HG03457 (cell line): Measurements from ENCODE around the gene HES4.
"Not testable (repeated sequence)": the region's sequence is repeated elsewhere in the genome, so short reads cannot be mapped to it uniquely, and the experiment has no call there.

Experiments used
- ATAC-seq: cut with Tn5 transposase; IDR thresholded peaks from one replicate; pipeline ENCODE4 v1.9.1; 2021; ENCODE audit warnings: moderate number of reproducible peaks; ENCODE audit not compliant: unreplicated experiment

Gene HES4

DNA sequence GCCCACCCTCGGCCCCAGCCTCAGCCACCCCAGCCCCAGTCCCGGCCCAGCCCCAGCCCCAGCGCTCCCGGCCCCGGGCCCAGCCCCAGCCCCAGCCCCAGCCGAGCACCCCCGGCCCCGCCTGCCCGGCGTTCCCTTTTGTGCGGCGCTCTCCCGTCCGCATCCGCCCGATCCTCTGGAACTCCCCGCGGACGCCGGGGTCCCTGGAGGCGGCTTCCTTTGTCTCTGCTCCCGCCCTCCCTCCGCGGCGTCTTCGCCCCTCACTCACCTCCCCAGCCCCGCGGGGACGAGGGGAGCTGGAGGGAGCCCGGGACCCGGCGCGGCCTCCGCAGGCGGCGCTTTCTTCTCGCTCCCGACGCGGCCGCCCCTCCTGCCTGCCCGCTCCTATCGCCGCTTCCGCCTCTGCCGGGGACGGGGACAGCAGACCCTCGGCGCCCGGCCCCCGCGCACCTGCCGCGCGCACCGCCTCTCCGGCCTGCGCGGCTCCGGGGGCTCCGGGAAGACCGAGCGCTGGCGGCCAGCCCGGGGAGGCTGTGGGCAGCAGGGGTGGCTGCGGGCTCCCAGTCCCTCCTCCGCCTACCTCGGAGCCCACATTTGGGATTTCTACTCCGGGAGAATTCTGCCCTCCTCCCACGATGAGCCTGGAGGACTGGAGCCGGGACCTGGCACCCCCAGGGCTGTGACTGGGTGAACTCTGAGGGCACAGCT, 34.0 kb upstream of the HES4 start:
- ATAC-seq = no peak

DNA sequence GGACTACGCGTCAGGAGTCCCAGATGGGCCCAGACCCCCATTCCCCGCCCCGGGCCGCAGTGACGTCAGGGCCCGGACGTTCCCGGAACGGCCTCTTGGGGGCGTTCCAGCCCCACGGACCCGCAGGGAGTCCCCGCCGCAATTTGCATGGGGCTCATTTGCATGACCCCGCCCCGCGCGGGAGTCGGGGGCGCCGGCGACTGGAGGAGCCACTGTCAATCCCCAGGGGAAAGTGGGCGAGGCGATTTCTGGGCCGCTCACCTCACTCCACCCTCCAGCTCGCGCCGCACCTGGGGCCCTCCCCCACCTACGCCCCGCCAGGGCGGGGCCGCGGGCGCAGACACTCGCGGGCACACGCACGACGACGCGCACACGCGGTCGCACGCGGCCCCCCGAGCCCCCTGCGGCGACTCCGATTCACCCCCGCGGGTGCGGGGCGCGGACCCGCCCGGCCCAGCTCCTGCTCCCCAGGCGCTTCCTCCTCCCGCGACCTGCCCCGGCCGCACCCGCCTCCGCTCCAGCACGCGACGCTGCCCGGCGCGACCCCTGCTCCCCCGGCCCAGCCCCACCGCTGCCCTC, 33.2 kb upstream of the HES4 start:
- ATAC-seq = peak; percentile 61

DNA sequence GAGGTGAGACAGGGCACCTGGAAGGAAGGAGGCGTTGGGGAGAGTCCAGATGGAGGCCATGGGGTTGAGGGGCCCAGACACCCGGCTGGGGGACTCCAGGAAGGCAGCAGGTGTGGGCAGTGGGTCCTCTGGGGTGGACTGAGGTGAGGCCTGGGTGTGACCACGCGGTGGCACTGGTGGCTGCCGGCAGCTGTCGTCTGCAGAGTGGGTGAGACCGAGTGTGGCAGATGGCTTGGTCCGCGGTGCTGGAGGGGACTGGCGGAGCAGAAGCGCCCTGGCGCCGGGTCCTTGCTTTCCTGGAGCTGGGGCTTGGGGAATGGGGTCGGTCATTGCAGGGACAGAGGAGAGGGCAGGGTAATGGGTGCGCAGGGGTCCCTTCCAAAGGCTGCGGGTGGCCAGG, 32.5 kb upstream of the HES4 start:
- no peak for ATAC-seq

DNA sequence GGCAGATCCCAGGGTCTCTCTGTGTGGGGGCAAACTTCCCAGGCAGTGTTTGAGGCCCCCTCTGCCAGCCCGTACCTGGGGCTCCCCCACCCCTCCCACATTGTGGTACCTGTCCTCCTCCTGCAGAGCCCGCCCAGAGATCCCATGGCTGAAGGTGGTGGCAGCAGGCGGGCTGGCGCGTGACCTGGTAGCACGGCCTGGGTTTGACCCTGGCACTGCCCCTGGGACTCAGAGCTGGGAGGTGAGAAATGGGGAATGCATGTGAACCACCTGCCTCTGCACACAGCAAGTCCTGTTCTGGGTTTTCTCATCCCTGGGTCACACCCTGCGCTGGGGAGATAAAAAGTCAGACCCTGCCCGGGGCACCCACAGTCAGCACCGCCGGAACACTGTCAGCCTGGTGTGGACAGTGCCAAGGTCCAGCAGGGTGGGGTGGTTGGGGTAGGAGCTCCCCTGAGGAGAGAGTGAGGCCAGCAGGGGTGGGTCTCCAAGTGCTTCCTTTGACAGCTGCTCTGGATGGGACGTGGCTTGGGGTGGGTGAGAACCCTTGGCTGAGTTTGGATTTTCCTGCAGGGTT, 31.9 kb upstream of the HES4 start:
- no peak for ATAC-seq

DNA sequence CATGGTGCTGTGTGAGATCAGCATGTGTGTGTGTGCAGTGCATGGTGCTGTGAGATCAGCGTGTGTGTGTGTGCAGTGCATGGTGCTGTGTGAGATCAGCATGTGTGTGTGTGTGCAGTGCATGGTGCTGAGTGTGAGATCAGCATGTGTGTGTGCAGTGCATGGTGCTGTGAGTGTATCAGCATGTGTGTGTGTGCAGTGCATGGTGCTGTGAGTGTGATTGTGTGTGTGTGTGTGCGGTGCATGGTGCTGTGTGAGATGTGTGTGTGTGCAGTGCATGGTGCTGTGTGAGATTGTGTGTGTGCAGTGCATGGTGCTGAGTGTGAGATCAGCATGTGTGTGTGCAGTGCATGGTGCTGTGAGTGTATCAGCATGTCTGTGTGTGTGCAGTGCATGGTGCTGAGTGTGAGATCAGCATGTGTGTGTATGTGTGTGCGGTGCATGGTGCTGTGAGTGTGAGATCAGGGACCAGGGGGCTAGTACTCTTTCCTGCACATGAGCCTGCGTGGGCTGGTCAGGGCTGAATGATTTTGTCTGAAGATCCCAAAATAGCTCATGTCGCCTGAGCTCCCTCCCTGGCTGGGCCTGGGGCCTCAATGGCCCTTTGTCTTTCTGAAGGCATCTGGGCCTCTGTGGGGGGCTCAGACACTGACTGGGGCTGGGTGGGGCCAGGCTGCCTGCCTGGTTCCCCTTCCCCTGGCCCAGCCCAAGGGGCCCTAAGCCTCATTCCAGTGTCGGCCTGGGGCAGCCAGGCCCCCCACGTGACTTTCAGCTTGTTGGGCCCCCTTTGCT, 31.2 kb upstream of the HES4 start:
- not testable (repeated sequence) for ATAC-seq

DNA sequence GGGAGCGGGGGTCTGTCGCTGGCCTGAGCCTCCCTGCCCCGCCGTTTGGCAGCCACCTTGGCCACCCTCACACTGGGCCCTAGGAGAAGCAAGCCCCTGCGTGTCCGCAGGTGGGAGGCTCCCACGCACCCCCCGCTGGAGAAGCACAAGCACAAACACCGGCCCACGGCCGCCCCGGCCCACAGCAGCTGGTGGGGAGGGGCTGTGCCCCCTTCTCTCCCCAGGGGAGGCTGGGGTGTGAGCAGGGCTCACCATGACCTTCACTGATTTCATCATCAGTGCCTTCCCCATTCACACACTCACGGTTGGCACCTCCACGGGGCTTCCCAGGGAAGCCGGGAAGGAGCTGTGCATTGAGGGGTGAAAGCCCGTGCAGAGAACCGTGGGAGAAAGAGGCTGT, 27.9 kb upstream of the HES4 start:
- ATAC-seq = no peak

DNA sequence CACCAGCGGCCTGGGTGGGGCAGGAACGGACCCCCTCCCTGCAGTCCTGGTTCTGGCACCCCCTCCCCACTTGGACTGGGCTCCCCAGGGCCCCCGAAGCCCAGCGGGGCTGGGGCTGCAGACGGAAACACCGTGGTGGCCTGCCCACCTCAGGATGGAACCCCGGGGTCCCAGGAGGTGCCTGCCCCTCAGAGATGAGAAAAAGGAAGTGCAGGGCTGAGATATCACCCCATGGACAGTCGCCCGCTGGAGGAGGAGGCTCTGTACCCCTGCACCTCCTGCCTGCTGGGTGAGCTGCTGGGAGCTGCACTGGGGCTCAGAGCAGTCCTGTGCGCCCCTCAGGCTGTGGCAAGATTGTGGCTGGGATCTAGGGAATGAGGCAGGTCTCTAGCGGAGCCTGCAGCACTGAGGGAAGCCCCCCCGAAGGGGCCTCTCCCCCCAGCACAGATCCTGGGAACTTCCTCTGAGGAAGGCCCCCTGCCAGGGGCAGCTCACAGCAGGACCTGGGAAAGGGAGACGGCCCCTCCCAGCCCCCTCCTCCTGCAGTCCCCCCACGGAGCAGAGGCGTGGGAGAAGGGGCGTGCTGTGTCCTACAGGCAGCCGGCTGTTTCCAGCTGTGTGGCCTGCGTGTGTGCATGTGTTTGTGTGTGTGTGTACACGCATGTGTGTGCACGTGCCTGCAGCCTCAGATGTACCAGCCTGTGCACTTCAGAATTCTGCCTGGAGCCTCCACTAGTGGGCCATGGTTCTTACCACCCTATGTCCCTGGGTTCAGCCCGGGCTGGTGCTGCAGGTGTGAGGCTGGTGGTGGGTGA, 26.9 kb upstream of the HES4 start:
- ATAC-seq = no peak

DNA sequence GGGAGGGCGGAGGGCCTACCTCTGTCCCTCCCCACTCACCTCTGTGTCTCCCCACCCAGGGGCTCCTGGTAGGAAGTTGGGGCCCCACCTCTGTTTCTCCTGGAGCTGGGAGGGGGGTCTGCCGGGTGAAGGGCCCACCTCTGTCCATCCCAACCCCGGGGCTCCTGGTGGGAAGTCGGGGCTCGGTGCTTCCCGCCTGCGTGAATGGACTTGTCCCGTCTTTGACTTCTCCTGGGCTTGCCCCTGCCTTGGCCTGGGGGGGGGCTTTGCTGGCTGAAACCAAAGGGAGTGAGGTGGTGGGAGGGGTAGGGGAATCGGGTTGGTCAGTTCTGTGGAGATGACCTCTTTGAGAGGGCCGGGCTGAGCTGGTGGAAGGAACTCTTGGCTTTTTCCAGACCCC, 25.8 kb upstream of the HES4 start:
- ATAC-seq = no peak

DNA sequence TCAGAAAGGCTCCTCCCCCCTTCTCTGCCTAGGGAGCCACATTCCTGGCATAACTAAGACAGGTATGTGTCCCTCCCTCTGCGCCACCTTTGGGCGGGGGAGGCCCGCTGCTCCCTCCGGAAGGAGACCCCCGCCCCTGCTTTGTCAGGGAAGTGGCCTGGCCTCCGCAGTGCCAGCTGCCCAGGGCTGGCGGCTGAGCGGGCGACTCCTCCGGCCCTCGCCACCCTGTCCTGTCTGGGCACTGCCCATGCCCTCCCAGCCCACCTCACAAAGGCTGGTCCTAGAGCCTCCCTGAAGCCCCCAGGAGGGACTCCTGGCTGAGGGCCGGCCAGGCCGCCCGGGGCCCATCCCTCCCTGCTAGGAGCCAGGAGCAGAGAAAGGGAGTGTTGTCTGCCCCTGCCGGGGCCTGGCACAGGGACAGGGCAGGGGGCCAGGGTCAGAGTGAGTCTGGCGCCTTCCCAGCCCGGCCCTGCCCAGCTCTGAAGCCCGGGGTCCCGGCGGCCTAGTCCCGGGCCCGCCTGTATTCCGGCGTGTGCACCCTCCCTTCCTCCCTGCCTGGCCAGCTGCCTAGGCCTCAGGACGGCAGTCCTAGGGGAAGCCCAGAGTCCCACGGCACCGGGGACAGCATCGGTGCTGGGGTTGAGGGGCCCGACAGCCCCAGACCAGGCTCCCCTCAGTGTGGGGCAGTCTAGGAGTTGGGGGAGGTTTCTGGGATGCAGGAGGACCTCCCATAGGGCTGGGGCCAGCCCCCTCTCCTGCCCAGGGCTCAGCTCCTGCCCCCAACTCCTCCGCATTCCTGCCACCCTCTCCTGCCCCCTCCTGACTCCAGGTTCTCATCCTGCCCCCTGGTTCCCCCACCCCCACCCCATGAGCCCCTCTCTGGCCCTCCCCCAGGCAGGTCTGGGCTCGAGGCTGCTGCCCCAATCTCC, 25.1 kb upstream of the HES4 start:
- ATAC-seq = no peak

DNA sequence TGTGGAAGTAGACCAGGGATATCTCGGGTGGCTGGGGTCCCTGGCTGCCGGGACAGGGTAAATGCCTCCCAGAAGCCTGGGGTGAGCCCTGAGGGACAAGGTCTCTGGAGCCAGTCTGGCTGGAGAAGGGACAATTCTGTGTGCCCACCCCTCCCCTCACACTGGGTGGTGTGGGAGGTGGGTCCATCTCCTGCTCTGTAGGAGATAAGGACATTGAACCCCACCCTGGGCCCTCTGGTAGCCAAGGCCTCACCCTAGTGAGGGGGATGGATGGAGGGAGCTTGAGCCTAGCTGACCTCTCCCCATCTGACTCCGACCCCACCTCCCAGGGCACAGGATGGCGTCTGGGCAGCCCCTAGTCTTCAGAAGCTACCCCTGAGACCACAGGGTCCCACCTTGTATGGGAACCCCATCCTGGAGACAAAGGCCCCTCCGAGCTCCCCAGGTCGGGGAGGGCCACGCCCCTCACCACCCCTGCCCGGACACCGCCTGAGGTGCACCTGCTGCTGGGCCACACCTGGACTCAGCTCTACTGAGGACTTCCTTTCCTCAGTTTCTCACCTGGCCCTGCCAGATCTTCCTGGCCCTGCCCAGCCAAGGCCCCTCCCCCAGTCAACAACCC, 24.4 kb upstream of the HES4 start:
- ATAC-seq = no peak

DNA sequence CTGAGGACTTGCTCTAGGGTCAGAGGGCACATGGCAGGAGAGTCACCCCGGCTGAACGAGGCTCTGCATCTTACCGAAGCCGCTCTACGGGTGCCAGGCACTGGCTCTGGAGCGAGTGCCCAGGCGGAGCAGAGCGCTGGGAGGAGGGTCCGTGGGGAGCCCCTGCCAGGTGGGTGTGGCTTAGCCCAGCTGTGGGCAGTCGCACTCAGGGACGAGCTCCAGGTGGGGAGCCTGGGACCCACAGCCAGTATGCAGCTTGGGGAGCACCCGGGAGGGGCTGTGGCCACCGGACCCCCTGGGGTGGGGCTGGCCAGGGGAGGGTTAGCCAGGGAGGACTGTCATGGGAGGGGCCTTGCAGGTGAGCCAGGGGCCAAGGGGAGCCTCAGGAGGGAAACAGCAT, 23.8 kb upstream of the HES4 start:
- ATAC-seq = no peak

DNA sequence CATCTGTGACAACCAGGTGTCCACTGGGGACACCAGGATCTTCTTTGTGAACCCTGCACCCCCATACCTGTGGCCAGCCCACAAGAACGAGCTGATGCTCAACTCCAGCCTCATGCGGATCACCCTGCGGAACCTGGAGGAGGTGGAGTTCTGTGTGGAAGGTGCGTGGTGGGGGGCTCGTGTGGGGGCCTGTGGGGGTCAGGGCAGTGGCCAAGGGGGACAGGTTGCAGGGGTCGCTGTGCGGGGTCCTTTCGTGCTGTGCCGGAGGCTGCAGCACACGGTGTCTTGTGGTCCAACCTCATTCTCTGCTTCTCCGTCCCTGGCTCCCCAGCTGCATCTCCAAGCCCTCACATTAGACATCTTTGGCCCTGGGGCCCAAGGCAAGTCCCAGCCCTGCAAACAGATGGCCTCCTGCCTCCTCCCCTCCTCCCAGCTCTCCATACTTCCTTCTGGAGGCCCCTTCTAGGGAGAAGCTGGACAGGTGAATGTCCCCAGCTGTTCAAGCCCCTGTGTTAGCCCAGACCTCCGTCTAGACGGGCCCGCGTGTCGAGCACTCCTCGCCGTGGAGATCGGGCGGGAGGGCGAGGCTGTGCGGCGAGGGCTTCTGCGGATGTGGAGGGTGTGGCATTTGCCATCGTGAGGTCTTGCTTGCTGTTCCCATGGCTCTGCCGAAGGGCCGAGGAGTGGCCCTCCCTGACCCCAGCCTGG, 22.6 kb upstream of the HES4 start:
- ATAC-seq = no peak

DNA sequence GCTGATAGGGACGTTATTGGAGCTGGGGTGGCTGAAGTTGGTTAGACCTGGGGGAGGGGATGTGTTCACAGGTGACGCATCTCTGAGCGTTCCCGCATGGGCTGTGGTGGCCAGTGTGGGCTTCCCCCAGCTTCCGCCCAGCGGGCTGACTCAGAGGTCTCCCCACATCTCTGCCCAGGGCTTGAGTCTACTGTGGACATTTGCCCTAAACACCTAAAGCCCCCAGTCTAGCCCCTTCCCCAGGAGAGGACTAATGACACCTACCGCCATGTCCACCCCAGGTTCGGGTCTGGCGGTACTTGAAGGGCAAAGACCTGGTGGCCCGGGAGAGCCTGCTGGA, 22.0 kb upstream of the HES4 start:
- no peak for ATAC-seq

DNA sequence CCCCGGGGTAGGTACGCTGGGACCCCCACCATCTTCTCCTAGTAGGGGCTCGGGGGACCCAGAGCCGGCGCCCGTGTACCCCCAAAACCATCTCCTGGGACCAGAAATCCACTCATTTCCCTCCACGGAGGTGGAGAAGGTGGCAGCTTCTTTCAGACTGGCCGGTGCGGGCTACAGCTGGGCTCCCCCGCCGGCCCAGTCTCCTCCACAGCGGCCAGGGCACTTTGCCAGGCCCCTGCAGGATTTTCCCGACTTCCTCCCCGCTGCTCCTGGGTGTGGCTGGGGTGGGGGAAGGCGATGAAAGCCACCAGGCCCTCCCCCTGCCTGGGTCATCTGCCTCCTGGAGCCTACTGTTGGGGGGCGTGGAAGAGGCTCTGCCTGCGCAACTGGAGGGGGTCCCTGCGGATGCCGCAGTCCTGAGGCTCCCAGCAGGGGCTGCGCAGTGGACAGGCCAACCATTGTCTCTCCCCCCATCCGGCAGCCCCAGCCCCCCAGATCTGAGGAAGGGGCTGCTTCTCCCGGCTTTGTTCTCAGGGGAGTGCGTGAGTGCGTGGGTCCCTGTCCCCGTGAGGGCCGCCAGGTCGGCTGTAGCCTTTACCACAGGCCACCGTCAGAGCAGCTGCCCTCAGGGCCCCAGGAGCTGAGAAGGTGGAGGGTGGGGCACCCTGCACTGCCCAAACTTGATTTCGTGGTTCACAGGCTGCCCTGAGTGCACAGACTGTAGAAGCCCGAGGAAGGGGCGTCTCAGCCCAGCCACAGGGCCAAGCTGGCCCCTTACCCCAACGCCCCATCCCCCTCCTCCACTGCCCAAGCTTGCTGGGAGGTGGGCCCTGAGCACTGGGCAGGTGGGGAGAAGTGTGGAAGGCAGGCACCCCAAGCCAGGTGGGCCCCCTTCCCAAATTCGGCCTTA, 21.4 kb upstream of the HES4 start:
- no peak for ATAC-seq

DNA sequence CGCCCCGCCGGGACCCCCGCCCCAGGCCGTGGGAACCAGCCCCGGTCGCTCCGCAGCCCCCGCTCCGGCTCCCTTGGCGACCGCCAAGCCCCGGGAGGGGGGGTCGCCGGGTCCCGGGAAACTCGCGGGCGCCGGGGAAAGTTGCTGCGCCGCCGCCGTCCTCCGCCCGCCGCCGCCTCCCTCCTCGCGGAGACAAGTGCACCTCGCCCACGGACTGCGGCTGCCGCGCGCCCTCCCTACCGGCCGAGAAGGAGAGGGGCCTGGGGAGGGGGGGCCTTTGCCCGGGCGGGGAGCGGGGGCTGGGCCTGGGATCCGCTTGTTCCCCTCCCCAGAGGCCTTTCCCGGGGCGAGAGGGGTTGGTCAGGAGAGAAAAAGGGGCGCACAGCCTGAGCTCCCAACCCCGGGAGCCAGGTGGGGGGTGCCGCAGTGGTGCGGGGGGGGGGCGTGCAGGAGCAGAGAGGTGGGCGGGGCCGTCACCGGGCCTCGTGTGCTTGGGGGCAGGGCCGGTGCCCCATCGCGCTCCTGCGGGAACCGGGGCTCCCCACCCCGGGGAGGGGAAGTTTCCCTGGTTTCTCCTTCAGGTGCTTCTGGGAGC, 20.6 kb upstream of the HES4 start:
- ATAC-seq = peak; percentile 10

DNA sequence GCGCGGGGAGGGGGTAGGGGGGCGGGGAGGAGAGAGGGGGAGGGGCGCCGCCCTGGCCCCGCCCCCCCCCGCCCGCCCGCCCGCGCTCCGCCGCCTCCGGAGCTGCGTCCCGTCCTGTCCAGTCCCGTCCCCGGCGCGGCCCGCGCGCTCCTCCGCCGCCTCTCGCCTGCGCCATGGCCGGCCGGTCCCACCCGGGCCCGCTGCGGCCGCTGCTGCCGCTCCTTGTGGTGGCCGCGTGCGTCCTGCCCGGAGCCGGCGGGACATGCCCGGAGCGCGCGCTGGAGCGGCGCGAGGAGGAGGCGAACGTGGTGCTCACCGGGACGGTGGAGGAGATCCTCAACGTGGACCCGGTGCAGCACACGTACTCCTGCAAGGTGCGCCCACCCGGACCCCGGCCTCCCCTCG, 20.1 kb upstream of the HES4 start, which contains the start of gene AGRN:
Gene AGRN (plus strand): TSS at position 121 of the 405 bp plus-strand sequence. CDS start 53 bp downstream, at position 174.
- peak; percentile 24 for ATAC-seq
